Neural cell (in vitro differentiated cells): Measurements from ENCODE around the gene BANP.

Source experiments
- EP300 ChIP-seq: fragments of 450-650 bp; conservative IDR thresholded peaks from 2 replicates; pipeline ENCODE4 v1.6.1; 2014; ENCODE audit warnings: antibody characterized with exemption, mild to moderate bottlenecking, moderate library complexity; ENCODE audit not compliant: poor library complexity, severe bottlenecking
- EZH2 ChIP-seq: fragments of 200-600, 300-800 bp; shearing (Covaris generic), sonication (generic); IDR thresholded peaks from 2 replicates; pipeline ENCODE4 v1.6.1; 2014; ENCODE audit warnings: antibody characterized with exemption, low read length, borderline replicate concordance, mild to moderate bottlenecking; ENCODE audit not compliant: insufficient read depth, poor library complexity, severe bottlenecking
- POLR2AphosphoS5 ChIP-seq: IDR thresholded peaks from 2 replicates; pipeline ENCODE4 v1.6.1; 2012
- RAD21 ChIP-seq: fragments of 450-650 bp; conservative IDR thresholded peaks from 2 replicates; pipeline ENCODE4 v1.6.1; 2014; ENCODE audit warnings: antibody characterized with exemption, mild to moderate bottlenecking, moderate library complexity
- TAF1 ChIP-seq: IDR thresholded peaks from 2 replicates; pipeline ENCODE4 v1.6.1; 2012; ENCODE audit warnings: low read depth
- TF ChIP-seq, protein P1 (sequence below): fragments of 450-650 bp; IDR thresholded peaks from 2 replicates; pipeline ENCODE4 v1.5.1; 2014; ENCODE audit warnings: antibody characterized with exemption, mild to moderate bottlenecking, moderate library complexity; ENCODE audit not compliant: poor library complexity, severe bottlenecking
- TF ChIP-seq, protein P2 (sequence below): IDR thresholded peaks from 2 replicates; pipeline ENCODE4 v1.6.1; 2012; ENCODE audit warnings: borderline replicate concordance

DNA sequence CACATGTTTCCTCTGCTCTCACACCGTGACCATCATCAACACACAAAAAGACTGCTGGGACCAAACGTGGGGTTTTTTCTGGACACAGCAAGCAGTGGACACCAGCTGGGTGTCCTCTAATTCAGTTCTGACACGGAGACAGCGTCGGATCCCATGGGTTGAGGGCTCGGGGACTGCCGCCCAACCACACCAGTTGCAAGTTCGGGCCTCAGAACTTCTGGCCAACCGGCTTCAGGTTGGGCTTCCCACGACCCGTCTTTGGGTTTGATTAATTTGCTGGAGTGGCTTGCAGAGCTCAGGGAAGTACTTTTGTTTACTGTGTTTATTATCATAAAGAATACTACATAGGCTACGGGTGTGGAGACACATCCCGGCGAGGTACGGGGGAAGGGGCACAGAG is 97.8 kb downstream of the BANP start:
- TF ChIP-seq, protein P1, sequence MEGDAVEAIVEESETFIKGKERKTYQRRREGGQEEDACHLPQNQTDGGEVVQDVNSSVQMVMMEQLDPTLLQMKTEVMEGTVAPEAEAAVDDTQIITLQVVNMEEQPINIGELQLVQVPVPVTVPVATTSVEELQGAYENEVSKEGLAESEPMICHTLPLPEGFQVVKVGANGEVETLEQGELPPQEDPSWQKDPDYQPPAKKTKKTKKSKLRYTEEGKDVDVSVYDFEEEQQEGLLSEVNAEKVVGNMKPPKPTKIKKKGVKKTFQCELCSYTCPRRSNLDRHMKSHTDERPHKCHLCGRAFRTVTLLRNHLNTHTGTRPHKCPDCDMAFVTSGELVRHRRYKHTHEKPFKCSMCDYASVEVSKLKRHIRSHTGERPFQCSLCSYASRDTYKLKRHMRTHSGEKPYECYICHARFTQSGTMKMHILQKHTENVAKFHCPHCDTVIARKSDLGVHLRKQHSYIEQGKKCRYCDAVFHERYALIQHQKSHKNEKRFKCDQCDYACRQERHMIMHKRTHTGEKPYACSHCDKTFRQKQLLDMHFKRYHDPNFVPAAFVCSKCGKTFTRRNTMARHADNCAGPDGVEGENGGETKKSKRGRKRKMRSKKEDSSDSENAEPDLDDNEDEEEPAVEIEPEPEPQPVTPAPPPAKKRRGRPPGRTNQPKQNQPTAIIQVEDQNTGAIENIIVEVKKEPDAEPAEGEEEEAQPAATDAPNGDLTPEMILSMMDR = no peak
- TF ChIP-seq POLR2AphosphoS5 = no peak
- no peak for TF ChIP-seq EZH2
- TF ChIP-seq, protein P2, sequence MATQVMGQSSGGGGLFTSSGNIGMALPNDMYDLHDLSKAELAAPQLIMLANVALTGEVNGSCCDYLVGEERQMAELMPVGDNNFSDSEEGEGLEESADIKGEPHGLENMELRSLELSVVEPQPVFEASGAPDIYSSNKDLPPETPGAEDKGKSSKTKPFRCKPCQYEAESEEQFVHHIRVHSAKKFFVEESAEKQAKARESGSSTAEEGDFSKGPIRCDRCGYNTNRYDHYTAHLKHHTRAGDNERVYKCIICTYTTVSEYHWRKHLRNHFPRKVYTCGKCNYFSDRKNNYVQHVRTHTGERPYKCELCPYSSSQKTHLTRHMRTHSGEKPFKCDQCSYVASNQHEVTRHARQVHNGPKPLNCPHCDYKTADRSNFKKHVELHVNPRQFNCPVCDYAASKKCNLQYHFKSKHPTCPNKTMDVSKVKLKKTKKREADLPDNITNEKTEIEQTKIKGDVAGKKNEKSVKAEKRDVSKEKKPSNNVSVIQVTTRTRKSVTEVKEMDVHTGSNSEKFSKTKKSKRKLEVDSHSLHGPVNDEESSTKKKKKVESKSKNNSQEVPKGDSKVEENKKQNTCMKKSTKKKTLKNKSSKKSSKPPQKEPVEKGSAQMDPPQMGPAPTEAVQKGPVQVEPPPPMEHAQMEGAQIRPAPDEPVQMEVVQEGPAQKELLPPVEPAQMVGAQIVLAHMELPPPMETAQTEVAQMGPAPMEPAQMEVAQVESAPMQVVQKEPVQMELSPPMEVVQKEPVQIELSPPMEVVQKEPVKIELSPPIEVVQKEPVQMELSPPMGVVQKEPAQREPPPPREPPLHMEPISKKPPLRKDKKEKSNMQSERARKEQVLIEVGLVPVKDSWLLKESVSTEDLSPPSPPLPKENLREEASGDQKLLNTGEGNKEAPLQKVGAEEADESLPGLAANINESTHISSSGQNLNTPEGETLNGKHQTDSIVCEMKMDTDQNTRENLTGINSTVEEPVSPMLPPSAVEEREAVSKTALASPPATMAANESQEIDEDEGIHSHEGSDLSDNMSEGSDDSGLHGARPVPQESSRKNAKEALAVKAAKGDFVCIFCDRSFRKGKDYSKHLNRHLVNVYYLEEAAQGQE = no peak
- no peak for TF ChIP-seq EP300
- TF ChIP-seq RAD21 = no peak
- no peak for TF ChIP-seq TAF1
